Activated CD4-positive, alpha-beta T cell treated with anti-CD3 and anti-CD28 coated beads for 48 hours (primary cell): ENCODE measurements around the gene RASL11B.

Experiments
- DNase-seq: peaks from one replicate; pipeline ENCODE4 v3.0.0-alpha.2; 2020

The RASL11B gene

GRCh38 chr4:52877036-52877435 is 14.9 kb downstream of the RASL11B start:
- DNase-seq, result no peak

GRCh38 chr4:52877694-52878093 is 15.6 kb downstream of the RASL11B start:
- DNase-seq, result no peak

GRCh38 chr4:52879471-52879870 is 17.4 kb downstream of the RASL11B start:
- DNase-seq, result no peak

GRCh38 chr4:52880994-52881393 is 18.9 kb downstream of the RASL11B start:
- no peak for DNase-seq

- DNase-seq, result no peak
Observed at GRCh38 chr4:52883183-52883621, 21.1 kb downstream of the RASL11B start.

GRCh38 chr4:52883707-52884669 is 21.9 kb downstream of the RASL11B start:
- no peak for DNase-seq

GRCh38 chr4:52884994-52885393 is 22.9 kb downstream of the RASL11B start:
- DNase-seq, result no peak

- no peak for DNase-seq
Observed at GRCh38 chr4:52889354-52889753, 27.2 kb downstream of the RASL11B start.

- no peak for DNase-seq
Observed at GRCh38 chr4:52889778-52890520, 27.8 kb downstream of the RASL11B start.

- DNase-seq, result no peak
Observed at GRCh38 chr4:52890521-52890791, 28.3 kb downstream of the RASL11B start.

GRCh38 chr4:52891743-52892142 is 29.6 kb downstream of the RASL11B start:
- DNase-seq, result no peak

GRCh38 chr4:52892880-52893279 is 30.8 kb downstream of the RASL11B start:
- DNase-seq, result no peak

GRCh38 chr4:52894443-52894842 is 32.3 kb downstream of the RASL11B start:
- DNase-seq, result no peak

- no peak for DNase-seq
Observed at GRCh38 chr4:52903273-52903672, 41.2 kb downstream of the RASL11B start.

GRCh38 chr4:52904421-52904820 is 42.3 kb downstream of the RASL11B start:
- no peak for DNase-seq

- DNase-seq, result no peak
Observed at GRCh38 chr4:52907510-52907909, 45.4 kb downstream of the RASL11B start.

- DNase-seq, result no peak
Observed at GRCh38 chr4:52910115-52910514, 48.0 kb downstream of the RASL11B start.

GRCh38 chr4:52911684-52912294 is 49.7 kb downstream of the RASL11B start:
- DNase-seq, result peak; percentile 85

- no peak for DNase-seq
Observed at GRCh38 chr4:52912608-52913007, 50.5 kb downstream of the RASL11B start.

- no peak for DNase-seq
Observed at GRCh38 chr4:52914051-52914605, 52.0 kb downstream of the RASL11B start.

- DNase-seq, result no peak
Observed at GRCh38 chr4:52915191-52915590, 53.1 kb downstream of the RASL11B start.

- DNase-seq, result no peak
Observed at GRCh38 chr4:52915730-52916300, 53.7 kb downstream of the RASL11B start.
